GM23338 (cell line): Measurements from ENCODE around the gene RASL11B. TPM values are rescaled to one million over a fixed set of nuclear protein-coding genes. Genes with fewer than 3 reads are reported as not detected.

Experiments
- ATAC-seq: fragments of 200-7000 bp; cut with Tn5 transposase; 3 replicates; pipeline ENCODE4 v1.9.1; 2020
- DNase-seq: peaks from one replicate; pipeline ENCODE4 v3.0.0-alpha.2; 2015; ENCODE audit warnings: low spot score
- H2AFZ ChIP-seq: fragments of 200-600 bp; sonication (generic); 2 replicates; pipeline ENCODE4 v1.8.0; 2016; ENCODE audit warnings: antibody characterized with exemption, mild to moderate bottlenecking, moderate library complexity
- H3F3A ChIP-seq: fragments of 200-600 bp; sonication (generic); replicated peaks from 2 replicates; pipeline ENCODE4 v1.8.0; 2017; ENCODE audit warnings: antibody characterized with exemption, mixed run types, low read depth
- H3K27ac ChIP-seq: fragments of 200-600 bp; sonication (generic); 2 replicates; pipeline ENCODE4 v1.6.1; 2016; ENCODE audit warnings: low read depth
- H3K27me3 ChIP-seq: fragments of 200-600 bp; sonication (generic); 2 replicates; pipeline ENCODE4 v1.8.0; 2016; ENCODE audit warnings: mild to moderate bottlenecking, mixed run types, moderate library complexity; ENCODE audit not compliant: insufficient read depth
- H3K36me3 ChIP-seq: fragments of 200-600 bp; sonication (generic); 2 replicates; pipeline ENCODE4 v1.8.0; 2016; ENCODE audit warnings: mild to moderate bottlenecking; ENCODE audit not compliant: insufficient read depth
- H3K4me1 ChIP-seq: fragments of 200-600 bp; sonication (generic); 2 replicates; pipeline ENCODE4 v1.8.0; 2016; ENCODE audit warnings: mild to moderate bottlenecking, moderate library complexity; ENCODE audit not compliant: insufficient read depth
- H3K4me2 ChIP-seq: fragments of 200-600 bp; sonication (generic); 2 replicates; pipeline ENCODE4 v1.7.1; 2017; ENCODE audit warnings: mixed run types
- H3K4me3 ChIP-seq: fragments of 200-600 bp; sonication (generic); 2 replicates; pipeline ENCODE4 v1.6.1; 2016; ENCODE audit warnings: mixed run types
- H3K79me2 ChIP-seq: fragments of 200-600 bp; sonication (generic); replicated peaks from 2 replicates; pipeline ENCODE4 v1.8.0; 2017; ENCODE audit warnings: mild to moderate bottlenecking; ENCODE audit not compliant: insufficient read depth
- H3K9me2 ChIP-seq: fragments of 200-600 bp; sonication (generic); 2 replicates; pipeline ENCODE4 v1.8.0; 2017; ENCODE audit not compliant: insufficient read depth
- H4K20me1 ChIP-seq: fragments of 200-600 bp; sonication (generic); replicated peaks from 2 replicates; pipeline ENCODE4 v1.8.0; 2017; ENCODE audit warnings: mild to moderate bottlenecking; ENCODE audit not compliant: insufficient read depth
- H3K27ac Mint-ChIP-seq: 2 replicates; pipeline ENCODE4 v1.8.0; 2020; ENCODE audit warnings: inconsistent platforms, mild to moderate bottlenecking, moderate library complexity, mixed read lengths
- H3K27me3 Mint-ChIP-seq: 3 replicates; pipeline ENCODE4 v1.8.0; 2022; ENCODE audit warnings: low read depth, mild to moderate bottlenecking, moderate library complexity, mixed read lengths, inconsistent platforms; ENCODE audit not compliant: insufficient read depth, poor library complexity
- H3K36me3 Mint-ChIP-seq: 3 replicates; pipeline ENCODE4 v1.8.0; 2021; ENCODE audit warnings: low read depth, mild to moderate bottlenecking, inconsistent platforms, moderate library complexity, mixed read lengths
- H3K4me1 Mint-ChIP-seq: 3 replicates; pipeline ENCODE4 v1.8.0; 2020; ENCODE audit warnings: mild to moderate bottlenecking, inconsistent platforms, mixed read lengths
- H3K4me3 Mint-ChIP-seq: 3 replicates; pipeline ENCODE4 v1.8.0; 2021; ENCODE audit warnings: moderate library complexity, mild to moderate bottlenecking, inconsistent platforms, mixed read lengths
- H3K9me3 Mint-ChIP-seq: 3 replicates; pipeline ENCODE4 v1.8.0; 2020; ENCODE audit warnings: moderate library complexity, mild to moderate bottlenecking, inconsistent platforms, mixed read lengths
- CTCF ChIP-seq, 2 experiments: fragments of 200-600 bp in 1 of 2; sonication (generic) in 1 of 2; conservative IDR thresholded peaks; 2 replicates each; pipeline versions ENCODE4 v1.5.1 to v1.6.1; 2016 to 2017; ENCODE audit warnings: antibody characterized with exemption in 2 of 2, low read depth in 2 of 2, mild to moderate bottlenecking in 2 of 2, moderate library complexity in 1 of 2
- ETS1 ChIP-seq: IDR thresholded peaks from 2 replicates; pipeline ENCODE4 v1.6.1; 2016; ENCODE audit warnings: antibody characterized with exemption
- EZH2 ChIP-seq: fragments of 200-600 bp; sonication (generic); IDR thresholded peaks from one replicate; pipeline ENCODE4 v1.8.0; 2017; ENCODE audit warnings: antibody characterized with exemption, mild to moderate bottlenecking, low read depth; ENCODE audit not compliant: unreplicated experiment
- EZH2phosphoT487 ChIP-seq: fragments of 200-600 bp; sonication (generic); IDR thresholded peaks from one replicate; pipeline ENCODE4 v1.8.1; 2018; ENCODE audit warnings: antibody characterized with exemption; ENCODE audit not compliant: unreplicated experiment
- POLR2AphosphoS5 ChIP-seq: IDR thresholded peaks from 2 replicates; pipeline ENCODE4 v1.6.1; 2016; ENCODE audit warnings: antibody characterized with exemption, low read depth
- ZNF114 ChIP-seq: fragments of 250-450 bp; sonication (Bioruptor Pico); IDR thresholded peaks from 2 replicates; pipeline ENCODE4 v1.5.0; 2020; ENCODE audit warnings: mild to moderate bottlenecking, moderate library complexity
- polyA plus RNA-seq: library from polyadenylated mRNA; unstranded; fragments of >200 nt; fragmentation: Nextera tagmentation; extraction: Ambion mirVana; gene quantifications from 2 replicates; pipeline ENCODE4 v1.2.1, GENCODE V29; 2016
- total RNA-seq: library from RNA; depleted of rRNA; stranded (reverse); fragments of >200 nt; shearing (Covaris generic); gene quantifications from 2 replicates; pipeline ENCODE4 v1.2.3, GENCODE V29; 2014
- TF ChIP-seq, protein P1 (sequence below): fragments of 250-450 bp; sonication (Bioruptor Pico); IDR thresholded peaks from 2 replicates; pipeline ENCODE4 v1.5.0; 2020; ENCODE audit warnings: mild to moderate bottlenecking, moderate library complexity

RASL11B gene
- total and polyA plus RNA-seq, 2 experiments from 2014 or later = 69.7 to 100.0 TPM

- TF ChIP-seq, protein P1, sequence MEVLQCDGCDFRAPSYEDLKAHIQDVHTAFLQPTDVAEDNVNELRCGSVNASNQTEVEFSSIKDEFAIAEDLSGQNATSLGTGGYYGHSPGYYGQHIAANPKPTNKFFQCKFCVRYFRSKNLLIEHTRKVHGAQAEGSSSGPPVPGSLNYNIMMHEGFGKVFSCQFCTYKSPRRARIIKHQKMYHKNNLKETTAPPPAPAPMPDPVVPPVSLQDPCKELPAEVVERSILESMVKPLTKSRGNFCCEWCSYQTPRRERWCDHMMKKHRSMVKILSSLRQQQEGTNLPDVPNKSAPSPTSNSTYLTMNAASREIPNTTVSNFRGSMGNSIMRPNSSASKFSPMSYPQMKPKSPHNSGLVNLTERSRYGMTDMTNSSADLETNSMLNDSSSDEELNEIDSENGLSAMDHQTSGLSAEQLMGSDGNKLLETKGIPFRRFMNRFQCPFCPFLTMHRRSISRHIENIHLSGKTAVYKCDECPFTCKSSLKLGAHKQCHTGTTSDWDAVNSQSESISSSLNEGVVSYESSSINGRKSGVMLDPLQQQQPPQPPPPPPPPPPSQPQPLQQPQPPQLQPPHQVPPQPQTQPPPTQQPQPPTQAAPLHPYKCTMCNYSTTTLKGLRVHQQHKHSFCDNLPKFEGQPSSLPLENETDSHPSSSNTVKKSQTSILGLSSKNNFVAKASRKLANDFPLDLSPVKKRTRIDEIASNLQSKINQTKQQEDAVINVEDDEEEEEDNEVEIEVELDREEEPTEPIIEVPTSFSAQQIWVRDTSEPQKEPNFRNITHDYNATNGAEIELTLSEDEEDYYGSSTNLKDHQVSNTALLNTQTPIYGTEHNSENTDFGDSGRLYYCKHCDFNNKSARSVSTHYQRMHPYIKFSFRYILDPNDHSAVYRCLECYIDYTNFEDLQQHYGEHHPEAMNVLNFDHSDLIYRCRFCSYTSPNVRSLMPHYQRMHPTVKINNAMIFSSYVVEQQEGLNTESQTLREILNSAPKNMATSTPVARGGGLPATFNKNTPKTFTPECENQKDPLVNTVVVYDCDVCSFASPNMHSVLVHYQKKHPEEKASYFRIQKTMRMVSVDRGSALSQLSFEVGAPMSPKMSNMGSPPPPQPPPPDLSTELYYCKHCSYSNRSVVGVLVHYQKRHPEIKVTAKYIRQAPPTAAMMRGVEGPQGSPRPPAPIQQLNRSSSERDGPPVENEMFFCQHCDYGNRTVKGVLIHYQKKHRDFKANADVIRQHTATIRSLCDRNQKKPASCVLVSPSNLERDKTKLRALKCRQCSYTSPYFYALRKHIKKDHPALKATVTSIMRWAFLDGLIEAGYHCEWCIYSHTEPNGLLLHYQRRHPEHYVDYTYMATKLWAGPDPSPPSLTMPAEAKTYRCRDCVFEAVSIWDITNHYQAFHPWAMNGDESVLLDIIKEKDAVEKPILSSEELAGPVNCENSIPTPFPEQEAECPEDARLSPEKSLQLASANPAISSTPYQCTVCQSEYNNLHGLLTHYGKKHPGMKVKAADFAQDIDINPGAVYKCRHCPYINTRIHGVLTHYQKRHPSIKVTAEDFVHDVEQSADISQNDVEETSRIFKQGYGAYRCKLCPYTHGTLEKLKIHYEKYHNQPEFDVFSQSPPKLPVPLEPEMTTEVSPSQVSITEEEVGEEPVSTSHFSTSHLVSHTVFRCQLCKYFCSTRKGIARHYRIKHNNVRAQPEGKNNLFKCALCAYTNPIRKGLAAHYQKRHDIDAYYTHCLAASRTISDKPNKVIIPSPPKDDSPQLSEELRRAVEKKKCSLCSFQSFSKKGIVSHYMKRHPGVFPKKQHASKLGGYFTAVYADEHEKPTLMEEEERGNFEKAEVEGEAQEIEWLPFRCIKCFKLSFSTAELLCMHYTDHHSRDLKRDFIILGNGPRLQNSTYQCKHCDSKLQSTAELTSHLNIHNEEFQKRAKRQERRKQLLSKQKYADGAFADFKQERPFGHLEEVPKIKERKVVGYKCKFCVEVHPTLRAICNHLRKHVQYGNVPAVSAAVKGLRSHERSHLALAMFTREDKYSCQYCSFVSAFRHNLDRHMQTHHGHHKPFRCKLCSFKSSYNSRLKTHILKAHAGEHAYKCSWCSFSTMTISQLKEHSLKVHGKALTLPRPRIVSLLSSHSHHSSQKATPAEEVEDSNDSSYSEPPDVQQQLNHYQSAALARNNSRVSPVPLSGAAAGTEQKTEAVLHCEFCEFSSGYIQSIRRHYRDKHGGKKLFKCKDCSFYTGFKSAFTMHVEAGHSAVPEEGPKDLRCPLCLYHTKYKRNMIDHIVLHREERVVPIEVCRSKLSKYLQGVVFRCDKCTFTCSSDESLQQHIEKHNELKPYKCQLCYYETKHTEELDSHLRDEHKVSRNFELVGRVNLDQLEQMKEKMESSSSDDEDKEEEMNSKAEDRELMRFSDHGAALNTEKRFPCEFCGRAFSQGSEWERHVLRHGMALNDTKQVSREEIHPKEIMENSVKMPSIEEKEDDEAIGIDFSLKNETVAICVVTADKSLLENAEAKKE (CRISPR knock-in tag) = no peak
- TF ChIP-seq CTCF (conservative IDR thresholded peaks at IDR 0.05; ENCODE audit: low read depth in 2 of 2) (no peak), ETS1 (no peak), EZH2phosphoT487 (no peak), ZNF114 (CRISPR knock-in tag) (no peak)
These were observed 14.0 kb downstream of the RASL11B start (continued) for GRCh38 chr4:52876069-52876468.

GRCh38 chr4:52877036-52877435 is 14.9 kb downstream of the RASL11B start:
- H3K4me1 ChIP-seq = peaks cover 28% of the 10 kb centered on the region
- peaks cover 10% of the 10 kb centered on the region for H3K27me3 Mint-ChIP-seq
- H3K9me3 Mint-ChIP-seq = peaks cover 4% of the 10 kb centered on the region; the same call in 2 of the 3 replicates
- TF ChIP-seq, protein P1 (CRISPR knock-in tag) = no peak
- TF ChIP-seq POLR2AphosphoS5 (no peak), EZH2 (no peak)

More at GRCh38 chr4:52877036-52877435, 14.9 kb downstream of the RASL11B start:
- Mint-ChIP-seq H3K27ac (no peak overlapping the region), H3K4me3 (no peak overlapping the region), H3K36me3 (peaks cover 5% of the 10 kb centered on the region), H3K4me1 (peaks cover 45% of the 10 kb centered on the region)
- Histone ChIP-seq H3K36me3 (no peaks in the 10 kb centered on the region), H3K79me2 (no peaks in the 10 kb centered on the region), H2AFZ (no peak overlapping the region), H3K27ac (no peak overlapping the region), H3F3A (no peaks in the 10 kb centered on the region), H3K4me2 (no peak overlapping the region), H4K20me1 (no peaks in the 10 kb centered on the region), H3K9me2 (no peaks in the 10 kb centered on the region; the same call in 1 of the 2 replicates), H3K27me3 (no peaks in the 10 kb centered on the region), H3K4me3 (no peak overlapping the region)
- DNase-seq (no peak), ATAC-seq (no peak)
